OCI-LY7 (cell line): ENCODE measurements around the gene CACNG3. TPM values are rescaled to one million over a fixed set of nuclear protein-coding genes. Genes with fewer than 3 reads are reported as not detected.

Experiments used
- BruUV-seq: library from RNA; stranded (reverse); fragments of 400-500 nt; replicated peaks from 2 replicates; lab custom pipeline; 2021; lab: Mats Ljungman, UMichigan
- CTCF ChIA-PET: fragments of 300-600 bp; sonication (Branson Sonifier 250); formaldehyde crosslinking; loops from one replicate; lab custom pipeline; 2022; ENCODE audit warnings: antibody characterized with exemption; ENCODE audit not compliant: unreplicated experiment; lab: Charles Lee
- POLR2A ChIA-PET: fragments of 300-600 bp; sonication (Branson Sonifier 250); formaldehyde crosslinking; loops from one replicate; lab custom pipeline; 2022; ENCODE audit warnings: antibody characterized with exemption; lab: Charles Lee
- DNase-seq: peaks from one replicate; pipeline ENCODE4 v3.0.0-alpha.2; 2015; ENCODE audit warnings: low spot score
- H2AFZ ChIP-seq: fragments of 200-600 bp; sonication (generic), shearing (Covaris generic); 2 replicates; pipeline ENCODE4 v1.6.1; 2014; ENCODE audit warnings: mild to moderate bottlenecking, antibody characterized with exemption, low read length, moderate library complexity
- H3K27ac ChIP-seq: fragments of 200-600 bp; sonication (generic); 2 replicates; pipeline ENCODE4 v1.5.1; 2014; ENCODE audit warnings: mixed run types, low read depth, mild to moderate bottlenecking, moderate library complexity, low read length, inconsistent platforms; ENCODE audit not compliant: poor library complexity, severe bottlenecking
- H3K36me3 ChIP-seq: fragments of 200-600 bp; sonication (generic); 2 replicates; pipeline ENCODE4 v1.6.1; 2014; ENCODE audit warnings: mild to moderate bottlenecking, antibody characterized with exemption, low read length, moderate library complexity, mixed read lengths; ENCODE audit not compliant: insufficient read depth
- H3K4me1 ChIP-seq: fragments of 200-600 bp; sonication (generic); 2 replicates; pipeline ENCODE4 v1.5.1; 2014; ENCODE audit warnings: mild to moderate bottlenecking, low read length; ENCODE audit not compliant: insufficient read depth, poor library complexity, severe bottlenecking
- H3K4me2 ChIP-seq: fragments of 200-600 bp; sonication (generic); 2 replicates; pipeline ENCODE4 v1.6.1; 2014; ENCODE audit warnings: mild to moderate bottlenecking, low read length
- H3K4me3 ChIP-seq: fragments of 200-600 bp; sonication (generic); 2 replicates; pipeline ENCODE4 v1.5.1; 2014; ENCODE audit warnings: mild to moderate bottlenecking, low read depth, low read length; ENCODE audit not compliant: poor library complexity, severe bottlenecking
- H3K79me2 ChIP-seq: fragments of 200-600 bp; sonication (generic); 2 replicates; pipeline ENCODE4 v1.6.1; 2016; ENCODE audit warnings: low read depth, mild to moderate bottlenecking, low read length, moderate library complexity, mixed read lengths; ENCODE audit not compliant: insufficient read depth
- H3K9me2 ChIP-seq: fragments of 200-600 bp; sonication (generic); 2 replicates; pipeline ENCODE4 v1.6.1; 2016; ENCODE audit warnings: mild to moderate bottlenecking, low read length, mixed read lengths; ENCODE audit not compliant: insufficient read depth
- H3K9me3 ChIP-seq: fragments of 200-600 bp; sonication (generic); 2 replicates; pipeline ENCODE4 v1.6.1; 2014; ENCODE audit warnings: mild to moderate bottlenecking, mixed run types, low read length, mixed read lengths
- H4K20me1 ChIP-seq: fragments of 200-600 bp; sonication (generic); 2 replicates; pipeline ENCODE4 v1.6.1; 2014; ENCODE audit warnings: mild to moderate bottlenecking, antibody characterized with exemption, low read length, moderate library complexity, mixed read lengths; ENCODE audit not compliant: insufficient read depth
- CTCF ChIP-seq: fragments of 200-600 bp; sonication (generic); conservative IDR thresholded peaks from 2 replicates; pipeline ENCODE4 v1.5.1; 2014; ENCODE audit warnings: mild to moderate bottlenecking, antibody characterized with exemption, low read length, moderate library complexity, mixed read lengths
- EZH2phosphoT487 ChIP-seq: fragments of 200-600 bp; sonication (generic); IDR thresholded peaks from 2 replicates; pipeline ENCODE4 v1.6.1; 2018; ENCODE audit warnings: low read depth, borderline replicate concordance, mild to moderate bottlenecking, mixed run types, antibody characterized with exemption, low read length, moderate library complexity, mixed read lengths
- intact Hi-C: fragments of 100-400 bp; cut with micrococcal nuclease; formaldehyde crosslinking; loops from one replicate; pipeline ENCODE4 v1.10.0; 2022; ENCODE audit not compliant: unreplicated experiment
- total RNA-seq, 2 experiments: library from RNA; depleted of rRNA in 1 of 2; stranded (reverse); fragments of >200 nt in 1 of 2; shearing (Covaris generic) in 1 of 2; gene quantifications; 2 replicates each; pipeline ENCODE4 v1.2.3, GENCODE V29; 2014 to 2022

The CACNG3 gene
- total RNA-seq, 2 experiments from 2014 or later, result 0.06 TPM; not detected in 1

- Histone ChIP-seq H3K4me3 (no peak overlapping the region), H4K20me1 (no peaks in the 10 kb centered on the region), H3K36me3 (no peaks in the 10 kb centered on the region), H3K27ac (no peak overlapping the region), H3K9me3 (no peaks in the 10 kb centered on the region), H3K4me1 (peaks cover 35% of the 10 kb centered on the region), H2AFZ (no peak overlapping the region), H3K79me2 (no peaks in the 10 kb centered on the region), H3K4me2 (no peak overlapping the region), H3K9me2 (no peaks in the 10 kb centered on the region)
- intact Hi-C loops, result loop anchor here (1.0 to 10.0 kb wide), 4 partner anchors 182 to 451 kb away; no protein-coding TSS in a partner anchor
- TF ChIP-seq CTCF, result peak; percentile 86
- no peak for TF ChIP-seq EZH2phosphoT487
- POLR2A ChIA-PET, result interaction anchor here (0.6 to 1.7 kb wide), 2 partner anchors 182 to 198 kb away, joined by 4 read pairs; no protein-coding TSS in a partner anchor
- CTCF ChIA-PET, result interaction anchor here (1.0 to 2.6 kb wide), 4 partner anchors 182 to 252 kb away, joined by 3 to 25 read pairs (median 4); no protein-coding TSS in a partner anchor
- peak; percentile 78 for DNase-seq
- BruUV-seq, result no TSS peak
These were observed 2.9 kb upstream of the CACNG3 start for GRCh38 chr16:24253192-24253591.

- Histone ChIP-seq H3K4me2 (no peak overlapping the region), H2AFZ (no peak overlapping the region), H3K36me3 (no peaks in the 10 kb centered on the region), H3K79me2 (no peaks in the 10 kb centered on the region), H3K27ac (no peak overlapping the region), H3K9me3 (no peaks in the 10 kb centered on the region), H4K20me1 (no peaks in the 10 kb centered on the region), H3K4me3 (no peak overlapping the region), H3K4me1 (peaks cover under 1% of the 10 kb centered on the region), H3K9me2 (no peaks in the 10 kb centered on the region)
- intact Hi-C loops, result loop anchor here (10.0 kb wide), 1 partner anchor 247 kb away; no protein-coding TSS in a partner anchor
- ChIA-PET CTCF (no interaction called here), POLR2A (no interaction called here)
- BruUV-seq, result no TSS peak
- DNase-seq, result no peak
- TF ChIP-seq CTCF, result no peak
- TF ChIP-seq EZH2phosphoT487, result no peak
These were observed 1.8 kb downstream of the CACNG3 start for GRCh38 chr16:24257958-24258357.

DNA sequence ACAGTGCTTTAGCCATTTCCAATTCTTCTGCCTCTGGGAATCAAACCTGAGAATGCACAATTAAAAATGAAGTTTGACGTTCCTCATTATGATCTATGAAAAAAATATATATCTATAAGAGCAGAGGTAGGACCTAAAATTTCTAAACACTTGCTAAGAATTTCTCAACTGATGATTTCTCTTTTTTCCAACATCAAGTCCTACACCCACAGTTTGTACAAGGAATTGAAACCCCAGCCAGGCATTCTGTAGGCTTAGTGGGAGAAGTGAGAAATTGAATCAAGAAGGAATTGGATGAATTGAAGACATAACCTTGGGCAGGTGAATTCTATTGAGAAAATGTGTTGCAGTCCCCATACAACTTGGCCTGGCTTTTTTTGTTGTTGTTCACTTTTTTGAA lies 2.7 kb downstream of the CACNG3 start:
- no peak overlapping the region for H2AFZ ChIP-seq
- no peak overlapping the region for H3K4me2 ChIP-seq
- TF ChIP-seq EZH2phosphoT487 (no peak), CTCF (no peak)
- no peaks in the 10 kb centered on the region for H4K20me1 ChIP-seq
- intact Hi-C loops, result loop anchor here (10.0 kb wide), 1 partner anchor 246 kb away; no protein-coding TSS in a partner anchor
- ChIA-PET POLR2A (no interaction called here), CTCF (no interaction called here)
- no peaks in the 10 kb centered on the region for H3K9me2 ChIP-seq
- H3K27ac ChIP-seq, result no peak overlapping the region
- no TSS peak for BruUV-seq
- no peaks in the 10 kb centered on the region for H3K36me3 ChIP-seq
- no peaks in the 10 kb centered on the region for H3K9me3 ChIP-seq
- DNase-seq, result no peak
- no peaks in the 10 kb centered on the region for H3K4me1 ChIP-seq
- H3K4me3 ChIP-seq, result no peak overlapping the region
- H3K79me2 ChIP-seq, result no peaks in the 10 kb centered on the region
